C4-2B (cell line): ENCODE results near the gene ITPR1.

Source experiments
- ZFX ChIP-seq: fragments of 450-650 bp; IDR thresholded peaks from 2 replicates; pipeline ENCODE4 v1.6.1; 2017
- TF ChIP-seq, protein P1 (sequence below): fragments of 450-650 bp; conservative IDR thresholded peaks from 2 replicates; pipeline ENCODE4 v1.5.1; 2017; ENCODE audit warnings: mild to moderate bottlenecking

DNA sequence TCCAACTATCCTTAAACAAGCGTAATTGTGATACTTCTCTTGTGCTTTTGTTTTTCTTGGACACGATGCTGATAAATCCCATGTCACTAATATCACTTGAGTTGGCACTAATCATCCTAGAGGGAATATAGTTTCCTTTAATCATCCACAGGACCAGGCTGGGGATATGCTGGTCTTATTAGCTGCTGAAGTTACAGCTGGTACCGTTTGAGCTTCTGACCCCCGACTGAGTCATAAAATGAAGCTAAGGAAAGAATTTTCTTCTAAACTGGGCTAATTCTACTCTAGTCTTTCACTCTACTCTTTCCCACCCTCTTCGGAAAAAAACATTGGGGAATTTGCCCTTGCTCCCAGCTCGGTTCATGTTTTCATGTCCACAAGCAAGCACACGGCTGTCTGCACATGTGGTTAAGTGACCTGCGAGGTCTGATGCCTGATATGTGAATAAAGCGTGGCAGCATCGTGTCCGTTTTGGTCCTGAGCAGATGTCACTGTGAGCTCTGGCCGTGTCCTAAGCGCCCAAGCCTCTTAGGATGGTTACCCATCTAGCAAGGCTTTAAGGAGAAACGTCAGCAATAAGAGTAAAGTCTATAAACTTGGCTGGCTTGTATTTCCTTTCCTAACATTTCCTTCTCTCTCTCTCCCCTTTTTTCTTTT is 223.7 kb downstream of the ITPR1 start:
- TF ChIP-seq, protein P1, sequence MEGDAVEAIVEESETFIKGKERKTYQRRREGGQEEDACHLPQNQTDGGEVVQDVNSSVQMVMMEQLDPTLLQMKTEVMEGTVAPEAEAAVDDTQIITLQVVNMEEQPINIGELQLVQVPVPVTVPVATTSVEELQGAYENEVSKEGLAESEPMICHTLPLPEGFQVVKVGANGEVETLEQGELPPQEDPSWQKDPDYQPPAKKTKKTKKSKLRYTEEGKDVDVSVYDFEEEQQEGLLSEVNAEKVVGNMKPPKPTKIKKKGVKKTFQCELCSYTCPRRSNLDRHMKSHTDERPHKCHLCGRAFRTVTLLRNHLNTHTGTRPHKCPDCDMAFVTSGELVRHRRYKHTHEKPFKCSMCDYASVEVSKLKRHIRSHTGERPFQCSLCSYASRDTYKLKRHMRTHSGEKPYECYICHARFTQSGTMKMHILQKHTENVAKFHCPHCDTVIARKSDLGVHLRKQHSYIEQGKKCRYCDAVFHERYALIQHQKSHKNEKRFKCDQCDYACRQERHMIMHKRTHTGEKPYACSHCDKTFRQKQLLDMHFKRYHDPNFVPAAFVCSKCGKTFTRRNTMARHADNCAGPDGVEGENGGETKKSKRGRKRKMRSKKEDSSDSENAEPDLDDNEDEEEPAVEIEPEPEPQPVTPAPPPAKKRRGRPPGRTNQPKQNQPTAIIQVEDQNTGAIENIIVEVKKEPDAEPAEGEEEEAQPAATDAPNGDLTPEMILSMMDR, result no peak
- TF ChIP-seq ZFX, result no peak
